SH-SY5Y (cell line): ENCODE measurements around the gene ADSS2.

Source experiments
- GATA2 ChIP-seq: IDR thresholded peaks from 2 replicates; pipeline ENCODE4 v1.6.1; 2011; ENCODE audit warnings: mild to moderate bottlenecking, low read depth, low read length
- GATA3 ChIP-seq: IDR thresholded peaks from 2 replicates; pipeline ENCODE4 v1.6.1; 2011; ENCODE audit warnings: low read depth, mild to moderate bottlenecking, low read length, moderate library complexity

- TF ChIP-seq GATA2 (no peak), GATA3 (no peak)
Measured at GRCh38 chr1:244461245-244462071, 9.7 kb upstream of the ADSS2 start, which contains the start of gene CATSPERE.
